MM.1S (cell line): ENCODE measurements around the gene FAF1.

Experiments
- EZH2 ChIP-seq: fragments of 300-600 bp; sonication (generic); optimal IDR thresholded peaks from 2 replicates; pipeline ENCODE3; 2017; ENCODE audit warnings: low read depth, mild to moderate bottlenecking, antibody characterized with exemption, low read length, mixed read lengths
- EZH2phosphoT487 ChIP-seq: fragments of 300-600 bp; sonication (generic); IDR thresholded peaks from 2 replicates; pipeline ENCODE4 v1.6.1; 2018; ENCODE audit warnings: antibody characterized with exemption, low read length
- TF ChIP-seq, protein P1 (sequence below): fragments of 300-600 bp; sonication (generic); IDR thresholded peaks from 2 replicates; pipeline ENCODE4 v1.5.1; 2016; ENCODE audit warnings: antibody characterized with exemption, low read length, mixed read lengths

DNA sequence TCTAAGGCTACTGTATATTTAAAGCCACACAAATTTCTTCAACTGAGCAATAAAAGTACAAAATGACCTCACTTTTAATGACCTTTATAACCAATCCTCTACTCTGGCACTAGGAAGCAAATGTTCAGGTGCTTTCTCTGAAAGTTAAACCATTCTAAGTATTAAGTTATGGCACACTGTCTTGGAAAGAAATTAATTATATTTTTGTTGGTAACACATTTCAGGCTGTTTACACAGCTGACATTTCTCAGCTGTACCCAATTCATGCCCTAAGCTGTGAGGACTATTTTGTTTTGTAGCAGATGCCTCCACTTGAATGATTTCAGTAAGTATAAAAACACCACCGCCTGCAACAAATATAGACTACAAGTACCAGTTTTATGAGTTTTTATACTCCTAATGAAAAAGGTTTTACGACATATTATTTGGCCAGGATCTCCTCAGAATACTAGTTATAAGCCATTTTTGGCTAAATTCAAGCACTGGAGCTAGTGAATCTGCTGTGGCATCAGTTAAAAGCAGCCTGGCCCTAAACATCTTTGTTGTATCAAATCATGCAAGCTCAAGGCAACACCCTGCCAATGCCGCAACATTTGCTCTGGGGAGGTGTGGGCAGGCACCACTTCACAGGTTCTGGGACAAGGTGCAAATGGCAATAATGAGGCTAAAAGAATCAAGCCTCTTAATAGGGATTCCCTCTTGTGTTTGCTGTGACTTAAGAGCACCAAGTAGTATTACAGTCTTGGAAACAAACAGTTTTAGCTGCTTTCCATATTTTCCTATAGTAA, 308.4 kb downstream of the FAF1 start:
- TF ChIP-seq EZH2, result no peak
- TF ChIP-seq, protein P1, sequence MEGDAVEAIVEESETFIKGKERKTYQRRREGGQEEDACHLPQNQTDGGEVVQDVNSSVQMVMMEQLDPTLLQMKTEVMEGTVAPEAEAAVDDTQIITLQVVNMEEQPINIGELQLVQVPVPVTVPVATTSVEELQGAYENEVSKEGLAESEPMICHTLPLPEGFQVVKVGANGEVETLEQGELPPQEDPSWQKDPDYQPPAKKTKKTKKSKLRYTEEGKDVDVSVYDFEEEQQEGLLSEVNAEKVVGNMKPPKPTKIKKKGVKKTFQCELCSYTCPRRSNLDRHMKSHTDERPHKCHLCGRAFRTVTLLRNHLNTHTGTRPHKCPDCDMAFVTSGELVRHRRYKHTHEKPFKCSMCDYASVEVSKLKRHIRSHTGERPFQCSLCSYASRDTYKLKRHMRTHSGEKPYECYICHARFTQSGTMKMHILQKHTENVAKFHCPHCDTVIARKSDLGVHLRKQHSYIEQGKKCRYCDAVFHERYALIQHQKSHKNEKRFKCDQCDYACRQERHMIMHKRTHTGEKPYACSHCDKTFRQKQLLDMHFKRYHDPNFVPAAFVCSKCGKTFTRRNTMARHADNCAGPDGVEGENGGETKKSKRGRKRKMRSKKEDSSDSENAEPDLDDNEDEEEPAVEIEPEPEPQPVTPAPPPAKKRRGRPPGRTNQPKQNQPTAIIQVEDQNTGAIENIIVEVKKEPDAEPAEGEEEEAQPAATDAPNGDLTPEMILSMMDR, result no peak
- TF ChIP-seq EZH2phosphoT487, result no peak
